ENCODE results near the gene CDADC1.
"Not testable (repeated sequence)": the region's sequence is repeated elsewhere in the genome, so short reads cannot be mapped to it uniquely, and the experiment has no call there.

Gene CDADC1

DNA sequence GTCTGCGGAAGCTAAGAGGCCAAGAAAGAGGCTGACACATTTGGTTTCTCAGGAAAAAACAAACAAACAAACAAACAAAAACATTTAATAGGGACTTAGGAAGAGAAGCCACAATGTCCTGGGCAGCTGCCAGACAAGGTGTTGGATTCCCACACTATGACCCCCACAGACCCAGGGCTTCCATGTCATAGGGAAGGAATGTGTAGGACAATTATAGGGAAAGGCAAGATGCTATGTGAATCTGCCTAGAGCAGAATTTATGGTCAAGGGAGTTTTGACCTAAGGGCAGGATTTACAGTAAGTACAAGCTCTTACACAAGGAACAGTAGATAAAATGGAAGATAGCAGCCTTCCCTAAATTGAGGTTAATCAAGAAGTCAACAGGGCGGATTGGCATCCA, 9.1 kb upstream of the CDADC1 start:
- DNase-seq (ENCODE audit: low spot score) = no peak

DNA sequence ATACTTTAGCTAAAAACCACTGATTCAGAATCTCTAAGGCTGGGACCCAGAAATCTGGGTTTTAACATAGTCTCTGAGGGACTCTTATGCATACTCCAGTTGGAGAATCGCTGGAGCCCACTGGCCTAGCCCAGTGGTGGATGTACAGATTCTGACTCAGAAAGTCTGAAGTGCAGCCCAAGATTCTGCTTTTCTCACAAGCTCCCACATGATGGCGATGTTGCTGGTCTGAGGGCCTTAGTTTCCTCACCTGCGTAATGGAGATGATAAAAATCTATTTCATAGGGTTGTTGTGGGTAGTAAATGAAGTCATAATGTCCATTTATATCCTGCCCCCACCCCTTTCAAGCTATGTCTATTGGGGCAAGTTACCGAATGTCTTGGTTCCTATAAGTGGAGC, 7.7 kb upstream of the CDADC1 start:
- peak; percentile 45 for DNase-seq (ENCODE audit: low spot score)

DNA sequence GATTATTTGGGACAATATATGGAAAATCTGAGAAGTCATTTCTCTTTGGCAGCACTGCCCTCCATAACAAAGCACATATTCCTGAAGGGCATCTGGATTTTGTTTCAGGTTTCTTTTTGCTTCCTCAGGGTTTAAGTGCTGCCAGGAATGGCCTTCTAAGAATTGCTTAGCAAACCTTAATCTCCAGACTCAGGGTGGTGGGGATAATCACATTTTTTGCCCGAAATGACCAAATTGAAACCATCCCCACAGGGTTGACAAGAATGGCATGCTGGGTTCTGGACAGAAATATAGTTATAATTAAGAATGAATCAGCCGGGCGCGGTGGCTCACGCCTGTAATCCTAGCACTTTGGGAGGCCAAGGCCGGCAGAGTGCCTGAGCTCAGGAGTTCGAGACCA, 6.4 kb upstream of the CDADC1 start:
- DNase-seq (ENCODE audit: low spot score) = no peak

DNA sequence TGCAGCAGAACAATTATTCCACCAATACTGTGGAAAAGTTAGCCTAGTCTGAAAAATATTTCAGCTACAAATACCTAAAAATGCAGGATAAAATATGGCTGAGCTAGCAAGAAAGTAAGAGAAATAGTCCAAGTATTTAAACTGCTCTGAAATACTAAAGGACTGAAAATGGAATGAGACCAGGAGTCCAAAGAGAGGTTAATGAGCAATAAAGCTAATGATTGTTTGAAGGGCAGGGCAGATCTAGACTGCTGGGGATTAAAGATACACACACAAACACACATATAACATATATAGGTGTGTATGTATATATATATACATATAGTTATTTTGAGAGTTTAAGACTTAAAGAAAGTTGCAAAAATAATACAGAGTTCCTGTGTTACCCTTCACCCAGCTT, 2.6 kb upstream of the CDADC1 start:
- DNase-seq (ENCODE audit: low spot score) = no peak

DNA sequence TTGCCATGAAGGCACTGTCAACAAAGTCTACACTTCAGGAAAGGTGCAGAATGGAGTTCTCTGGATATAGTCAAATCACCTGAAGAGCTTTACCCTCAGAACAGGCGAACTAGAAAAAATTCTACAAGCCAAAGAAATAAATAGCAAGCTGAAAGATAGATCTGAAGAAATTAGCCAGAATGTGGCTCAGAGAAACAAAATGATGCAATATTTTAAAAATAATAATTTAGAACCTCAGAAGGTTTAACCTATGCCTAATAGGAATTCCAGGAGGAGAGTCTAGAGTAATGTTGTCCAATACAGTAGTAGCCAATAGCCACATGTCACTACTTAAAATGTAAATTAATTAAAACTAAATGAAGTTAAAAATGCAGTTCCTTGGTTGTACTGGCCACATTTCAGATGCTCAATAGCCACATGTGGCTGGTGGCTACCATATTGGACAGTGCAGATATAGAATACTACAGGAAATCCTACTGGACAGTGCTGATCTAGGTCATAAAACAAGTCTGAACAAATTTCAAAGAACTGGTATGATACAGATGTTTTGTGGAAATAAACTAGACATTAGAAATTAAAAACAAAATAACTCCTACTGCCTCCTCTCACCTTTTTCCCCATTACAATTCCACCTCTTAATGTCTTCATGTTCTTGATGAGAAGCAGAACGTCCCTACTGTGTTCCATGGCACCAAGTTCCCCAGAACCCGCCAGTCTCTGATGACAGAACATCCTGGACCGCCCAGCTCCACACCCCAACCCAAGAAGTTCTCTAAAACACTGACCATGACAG, 679 bp upstream of the CDADC1 start:
- DNase-seq (ENCODE audit: low spot score) = no peak

DNA sequence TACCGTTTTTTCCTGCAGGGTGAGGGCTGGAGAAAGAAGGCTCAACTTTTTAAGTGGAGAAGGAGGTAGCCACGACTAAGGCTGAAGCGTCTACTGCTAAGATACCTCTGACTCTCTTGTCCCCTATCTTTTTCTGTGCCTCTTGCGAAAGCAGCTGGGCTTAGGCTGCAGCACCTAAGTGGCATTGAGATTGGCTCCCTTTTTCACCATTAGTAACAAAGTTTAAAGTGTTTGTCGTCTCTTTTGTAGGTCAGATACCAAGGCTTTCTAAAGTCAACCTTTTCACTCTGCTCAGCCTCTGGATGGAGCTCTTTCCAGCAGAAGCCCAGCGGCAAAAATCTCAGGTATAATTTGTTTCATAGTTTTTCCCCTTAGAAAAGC, 887 bp downstream of the CDADC1 start:
- peak; percentile 10 for DNase-seq (ENCODE audit: low spot score)

DNA sequence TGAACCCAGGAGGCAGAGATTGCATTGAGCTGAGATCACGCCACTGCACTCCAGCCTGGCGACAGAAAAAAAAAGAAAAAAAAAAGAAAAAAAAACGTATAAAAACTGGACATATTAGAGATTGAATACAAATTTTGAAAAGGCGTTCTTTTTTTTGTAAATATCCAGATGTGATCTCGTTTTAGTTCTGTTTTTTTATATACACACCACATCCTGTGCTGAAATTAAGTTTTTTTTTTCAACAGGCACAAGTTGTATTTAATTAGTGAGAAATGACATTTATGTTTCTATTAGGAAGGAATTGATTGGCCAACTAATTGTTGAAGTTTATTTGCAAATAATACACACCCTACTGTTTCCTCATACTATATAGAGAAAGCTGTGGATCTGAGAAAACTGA, 3.6 kb downstream of the CDADC1 start:
- DNase-seq (ENCODE audit: low spot score) = no peak

DNA sequence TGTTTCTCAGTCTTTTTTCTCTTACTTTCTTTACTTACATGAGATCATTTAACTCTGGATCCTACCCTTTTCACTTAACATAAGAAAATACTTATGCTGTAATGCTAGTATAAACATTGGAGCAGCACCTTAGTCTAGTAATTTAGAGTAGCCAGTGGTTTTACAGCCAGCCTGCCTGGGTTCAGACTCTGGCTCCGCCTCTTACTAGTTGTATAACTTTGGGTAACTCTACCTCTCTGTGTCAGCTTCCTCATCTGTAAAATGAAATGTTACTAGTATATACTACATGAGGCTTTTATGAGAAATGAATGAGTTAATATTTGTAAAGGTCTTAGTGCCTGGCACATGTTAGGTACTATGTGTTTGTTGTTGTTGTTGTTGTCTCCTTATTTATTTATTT, 5.6 kb downstream of the CDADC1 start:
- no peak for DNase-seq (ENCODE audit: low spot score)

DNA sequence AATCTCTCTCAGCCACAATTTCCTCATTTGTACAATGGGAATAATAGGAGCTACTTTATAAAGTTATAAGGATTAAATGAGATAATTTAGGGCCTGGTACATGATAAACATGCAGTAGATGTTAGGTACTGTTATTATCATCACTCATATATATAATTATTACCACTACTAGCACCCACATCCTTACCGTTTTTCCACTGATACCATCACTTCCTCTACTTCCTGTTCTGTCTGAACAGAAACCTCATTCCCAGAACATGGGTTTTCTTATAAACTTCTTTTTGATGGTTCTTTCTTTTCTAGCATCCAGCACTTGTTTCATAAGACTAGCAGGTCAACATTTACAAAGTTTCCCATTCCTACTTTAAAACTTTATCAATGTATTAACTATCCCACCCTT, 6.3 kb downstream of the CDADC1 start:
- DNase-seq (ENCODE audit: low spot score) = no peak

DNA sequence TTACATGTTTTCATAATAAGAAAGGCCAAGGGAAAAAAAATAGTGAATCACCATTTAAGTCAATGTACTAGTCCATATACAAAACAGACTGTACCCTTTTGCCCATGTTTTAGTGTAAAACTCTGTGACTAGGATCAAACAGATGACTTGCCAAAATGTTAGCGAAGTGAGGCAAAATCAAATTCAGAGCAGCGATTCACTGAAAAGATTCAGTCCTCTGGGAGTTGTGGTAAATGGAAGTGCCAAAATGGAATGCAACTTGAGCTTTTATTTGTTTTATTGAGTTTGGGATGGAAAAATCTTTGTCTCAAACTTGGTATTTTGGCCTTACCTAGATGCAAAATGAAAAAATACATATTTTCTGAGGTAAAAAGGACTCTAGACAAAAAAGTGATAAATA, 9.1 kb downstream of the CDADC1 start:
- DNase-seq (ENCODE audit: low spot score) = no peak

DNA sequence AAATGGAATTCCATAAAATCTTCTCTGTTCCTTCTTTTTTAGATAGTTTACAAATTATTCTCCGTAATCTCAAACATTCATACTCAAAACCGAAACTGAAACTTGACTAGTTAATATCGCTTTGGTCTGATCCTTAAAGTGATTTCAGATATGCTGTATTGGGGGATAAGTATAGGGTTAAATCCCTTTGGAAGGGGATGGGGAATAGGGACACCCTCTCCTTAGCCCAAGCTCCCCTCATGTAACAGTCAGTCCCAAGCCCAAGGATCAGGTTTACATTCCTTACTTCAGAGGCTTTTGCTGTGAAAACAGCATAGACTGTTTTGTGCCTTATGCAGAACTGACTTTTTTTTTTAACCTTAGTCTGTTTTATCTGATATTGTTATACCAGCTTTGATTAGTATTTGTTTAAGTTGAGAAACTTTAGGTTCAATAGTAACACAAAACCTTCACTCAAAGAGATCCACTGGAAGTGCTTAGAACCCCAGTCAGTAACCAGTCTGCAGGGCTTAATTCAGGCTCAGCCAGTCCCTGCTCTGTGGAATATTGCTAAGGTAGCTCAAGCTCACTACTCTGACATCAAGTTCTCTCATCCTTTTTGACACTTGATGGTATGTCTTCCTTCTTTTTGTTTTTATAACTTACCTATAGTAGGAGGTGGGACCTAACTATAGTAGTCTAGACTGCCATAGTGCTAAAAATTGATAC, 10.5 kb downstream of the CDADC1 start:
- no peak for DNase-seq (ENCODE audit: low spot score)

DNA sequence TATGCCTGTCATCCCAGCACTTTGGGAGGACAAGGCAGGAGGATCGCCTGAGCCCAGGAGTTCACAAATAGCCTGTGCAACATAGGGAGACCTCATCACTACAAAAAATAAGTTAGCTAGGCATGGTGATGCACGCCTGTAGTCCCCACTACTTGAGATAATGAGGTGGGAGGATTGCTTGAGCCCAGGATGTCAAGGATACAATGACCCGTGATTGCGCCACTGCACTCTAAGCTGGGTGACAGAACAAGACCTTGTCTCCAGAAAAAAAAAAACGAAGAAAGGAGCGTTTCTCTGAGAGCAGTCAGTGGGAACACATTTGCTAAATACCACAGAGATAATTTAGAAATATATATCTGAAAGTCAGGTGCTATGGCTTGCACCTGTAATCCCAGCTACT, 11.9 kb downstream of the CDADC1 start:
- no peak for DNase-seq (ENCODE audit: low spot score)

DNA sequence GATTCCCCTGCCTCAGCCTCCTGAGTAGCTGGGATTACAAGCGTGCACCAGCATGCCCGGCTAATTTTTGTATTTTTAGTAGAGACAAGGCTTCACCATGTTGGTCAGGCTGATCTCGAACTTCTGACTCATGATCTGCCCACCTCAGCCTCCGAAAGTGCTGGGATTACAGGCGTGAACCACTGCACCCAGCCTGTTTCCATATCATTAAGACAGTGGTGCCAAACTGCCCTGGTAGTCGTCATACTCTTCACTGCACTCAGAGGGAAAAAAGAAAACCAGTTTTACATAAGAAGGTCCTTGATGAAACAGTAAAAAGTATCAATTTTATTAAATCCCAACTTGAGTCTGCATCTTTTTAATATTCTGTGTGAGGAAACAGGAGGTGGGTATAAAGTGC, 14.9 kb downstream of the CDADC1 start:
- no peak for DNase-seq (ENCODE audit: low spot score)

DNA sequence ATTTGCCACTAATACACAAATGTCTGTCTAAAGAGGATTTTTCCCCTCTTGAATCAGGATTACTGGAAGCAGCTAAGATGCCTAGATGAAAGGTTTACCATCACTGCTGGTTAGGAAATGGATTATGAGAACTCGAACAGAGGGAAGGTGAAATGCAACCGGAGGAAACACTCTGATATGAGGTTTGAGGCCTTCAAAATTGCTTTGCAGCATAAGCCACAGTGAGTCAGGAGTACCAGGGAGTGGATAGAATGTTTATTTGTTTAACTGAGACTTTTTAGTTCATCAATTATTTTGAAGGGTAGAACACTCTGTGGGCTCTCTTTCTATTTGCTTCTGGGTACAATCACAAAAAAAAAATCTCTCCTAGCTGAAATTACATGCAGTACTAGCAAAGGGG, 18.1 kb downstream of the CDADC1 start:
- DNase-seq (ENCODE audit: low spot score) = no peak

DNA sequence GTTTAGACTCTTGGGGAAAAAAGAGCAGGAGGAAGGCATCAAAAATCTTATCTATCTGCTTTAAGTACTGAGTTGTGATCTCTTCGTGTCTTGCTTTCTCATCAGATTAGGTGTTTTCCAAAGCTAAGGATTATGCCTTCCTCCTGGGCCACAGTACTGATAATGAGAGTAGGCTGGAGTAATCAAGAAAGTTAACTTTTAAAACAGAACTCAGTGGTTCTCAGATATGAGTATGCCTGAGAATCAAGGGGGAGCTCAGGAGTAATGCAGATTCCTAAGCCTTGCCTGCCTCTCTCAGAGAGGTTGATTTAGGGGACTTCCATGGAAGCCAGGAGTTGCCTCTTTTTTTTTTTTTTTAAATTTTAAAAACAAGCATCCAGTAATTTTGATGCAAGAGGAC, 23.5 kb downstream of the CDADC1 start:
- DNase-seq (ENCODE audit: low spot score) = no peak

DNA sequence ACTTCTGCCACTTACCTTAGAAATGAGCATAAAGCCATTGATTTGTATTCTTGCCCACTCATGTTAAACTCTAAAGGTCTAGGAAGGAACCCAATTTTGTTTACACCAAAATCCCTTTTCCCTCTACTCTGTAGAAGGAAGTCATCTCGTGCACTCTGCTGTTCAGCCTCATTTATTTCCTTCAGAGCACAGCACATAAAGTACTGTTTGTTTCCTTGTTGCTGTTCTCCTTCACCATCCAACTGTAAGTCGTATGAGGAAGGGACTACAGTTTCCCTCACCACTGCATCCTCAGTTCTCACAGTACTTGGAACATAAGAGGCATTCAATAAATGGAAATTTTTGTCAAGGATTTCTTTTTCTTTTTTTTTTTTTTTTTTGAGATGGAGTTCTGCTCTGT, 24.6 kb downstream of the CDADC1 start:
- no peak for DNase-seq (ENCODE audit: low spot score)

DNA sequence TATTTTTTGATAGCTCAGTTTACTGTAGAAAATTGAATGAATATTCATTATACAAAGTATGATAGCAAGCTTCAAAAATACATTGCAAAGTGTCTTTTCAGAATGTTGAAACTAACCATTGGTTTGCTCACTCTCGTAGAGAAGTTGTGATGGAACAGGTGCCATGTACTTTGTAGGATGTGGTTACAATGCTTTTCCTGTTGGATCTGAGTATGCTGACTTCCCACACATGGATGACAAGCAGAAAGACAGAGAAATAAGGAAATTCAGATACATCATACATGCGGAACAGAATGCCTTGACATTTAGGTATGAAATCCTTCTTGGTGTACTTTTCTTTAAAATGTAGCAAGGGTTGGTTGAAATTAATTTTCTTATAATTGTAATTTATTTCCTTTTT, 30.5 kb downstream of the CDADC1 start:
- no peak for DNase-seq (ENCODE audit: low spot score)

DNA sequence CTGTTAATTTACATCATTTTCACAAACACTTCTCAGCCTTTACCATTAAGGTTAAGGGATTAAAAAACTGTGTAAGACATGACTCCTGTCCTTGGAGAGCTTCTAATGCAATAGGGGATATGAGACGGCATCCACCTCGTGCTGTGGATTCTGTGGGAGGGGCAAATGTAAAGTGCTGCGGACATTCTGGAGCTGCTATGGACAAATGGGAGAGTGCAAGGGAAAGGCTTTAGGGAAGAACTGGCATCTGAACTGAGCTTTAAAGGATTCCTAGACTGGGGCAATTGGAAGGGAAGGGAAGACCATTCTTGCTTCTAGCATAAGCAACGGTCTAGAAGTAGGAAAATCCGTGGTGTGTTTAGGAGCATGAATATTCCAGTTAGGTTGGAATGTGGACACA, 31.4 kb downstream of the CDADC1 start:
- no peak for DNase-seq (ENCODE audit: low spot score)

DNA sequence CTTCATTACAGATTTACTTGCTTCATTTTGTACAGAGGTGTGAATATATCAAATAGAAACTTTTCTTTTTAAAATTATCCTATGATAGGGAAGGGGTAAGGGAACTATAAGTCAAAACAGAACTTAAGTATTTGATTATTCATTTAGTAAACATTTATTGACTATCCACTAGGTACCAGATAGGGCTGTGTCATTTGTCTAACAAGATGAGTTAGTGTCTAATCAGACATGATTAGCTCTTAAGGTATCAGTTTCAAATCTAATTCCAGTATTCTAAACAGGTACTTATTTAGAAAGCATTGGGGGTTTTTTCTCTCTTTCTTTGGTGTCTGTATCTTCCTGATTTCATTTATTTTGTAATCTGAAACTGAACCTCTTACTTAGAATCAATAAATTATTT, 32.2 kb downstream of the CDADC1 start:
- DNase-seq (ENCODE audit: low spot score) = no peak

DNA sequence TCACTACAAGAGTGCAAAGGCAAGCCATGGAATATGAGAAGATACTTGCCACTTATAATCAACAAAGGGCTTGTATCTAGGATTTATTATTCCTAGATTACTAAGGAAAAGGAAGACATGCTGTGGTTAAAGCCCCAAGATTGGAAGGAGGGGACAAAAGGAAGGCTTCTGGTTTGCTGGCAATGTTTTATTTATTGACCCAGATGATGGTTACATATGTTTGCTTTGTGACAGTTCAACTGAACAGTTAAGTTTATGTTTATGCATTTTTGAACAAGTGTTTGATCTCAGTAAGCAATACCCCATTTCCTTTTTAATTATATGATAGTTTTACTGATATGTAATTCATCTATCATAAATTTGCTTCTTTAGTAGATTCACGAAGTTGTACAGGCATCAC, 40.3 kb downstream of the CDADC1 start:
- DNase-seq (ENCODE audit: low spot score) = no peak

DNA sequence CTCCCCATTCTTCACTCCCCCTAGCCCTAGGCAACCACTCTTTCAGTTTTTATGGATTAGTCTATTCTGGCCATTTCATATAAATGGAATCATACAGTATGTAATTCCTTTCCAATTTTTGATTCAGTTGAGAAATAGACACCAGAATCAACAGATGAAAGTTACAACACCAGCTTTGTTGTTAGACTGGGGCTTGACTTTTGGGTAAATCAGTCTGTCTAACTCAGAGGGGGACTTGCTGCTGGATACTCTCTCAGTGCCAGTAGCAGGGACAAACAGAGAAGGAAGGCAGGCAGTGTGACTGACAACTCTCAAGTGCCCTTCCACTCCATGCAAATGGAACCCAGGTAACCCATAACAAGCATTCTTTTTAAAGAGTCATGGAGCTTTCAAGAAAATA, 40.7 kb downstream of the CDADC1 start:
- DNase-seq (ENCODE audit: low spot score) = no peak

DNA sequence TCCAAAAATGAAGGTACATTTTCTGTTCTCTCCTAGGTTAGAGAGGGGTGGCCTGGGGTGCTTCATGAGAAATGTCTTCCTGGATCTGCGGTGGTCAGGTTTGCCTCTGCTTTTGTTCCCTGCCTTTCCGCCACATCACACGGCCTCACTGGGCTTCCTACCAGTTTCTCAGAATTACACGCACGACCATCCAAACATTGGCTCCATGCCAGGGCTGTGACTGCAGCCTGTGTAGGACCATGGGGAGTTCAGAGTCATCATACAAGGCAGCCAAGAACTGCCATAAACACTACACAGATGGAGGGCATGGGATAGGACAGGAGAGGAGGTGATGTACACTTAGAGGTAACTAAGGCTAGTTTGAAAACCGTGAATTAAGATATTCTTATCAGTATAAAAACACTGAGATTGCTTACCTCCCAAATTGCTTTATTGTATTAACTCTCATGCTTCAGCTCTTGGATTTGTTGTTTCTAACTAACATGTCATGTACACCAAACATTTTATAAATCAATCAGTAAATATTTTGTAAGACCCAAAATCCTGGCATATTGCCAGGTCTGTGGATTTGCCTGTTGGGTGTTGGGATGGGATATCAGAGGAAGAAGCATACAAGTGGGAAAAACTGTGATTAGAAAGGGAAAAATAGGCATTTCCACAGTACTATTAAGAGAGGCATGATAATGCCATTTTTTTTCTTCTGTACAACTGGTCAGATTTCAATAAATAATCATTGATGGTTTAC, 45.2 kb downstream of the CDADC1 start:
- peak; percentile 10 for DNase-seq (ENCODE audit: low spot score)

DNA sequence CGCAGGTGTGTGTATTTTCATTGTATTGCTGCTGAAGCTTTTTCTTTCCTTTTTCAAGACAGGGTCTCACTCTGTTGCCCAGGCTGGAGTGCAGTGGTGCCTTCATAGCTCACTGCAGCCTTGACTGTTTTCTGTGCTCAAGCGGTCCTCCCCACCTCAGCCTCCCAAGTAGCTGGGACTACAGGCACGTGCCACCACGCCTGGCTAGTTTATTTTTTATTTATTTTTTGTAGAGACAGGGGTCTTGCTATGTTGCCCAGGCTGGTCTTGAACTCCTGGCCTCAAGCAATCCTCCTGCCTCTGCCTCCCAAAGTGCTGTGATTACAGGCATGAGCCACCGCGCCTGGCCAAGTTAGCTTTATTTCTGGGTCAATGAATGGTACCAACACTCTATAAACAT, 47.0 kb downstream of the CDADC1 start:
- not testable (repeated sequence) for DNase-seq (ENCODE audit: low spot score)

Data from AG08395 (cell line).